ENCODE measurements around the gene FRK. TPM values are rescaled to one million over a fixed set of nuclear protein-coding genes. Genes with fewer than 3 reads are reported as not detected.

The FRK gene
- total and polyA plus RNA-seq, 2 experiments from 2014 or later: 0.45 to 0.71 TPM

- Histone ChIP-seq H3K27ac (no peak overlapping the region), H3K4me3 (no peak overlapping the region), H3K36me3 (no peaks in the 10 kb centered on the region), H3K9me3 (ENCODE audit: low read depth) (no peaks in the 10 kb centered on the region), H3K27me3 (no peaks in the 10 kb centered on the region), H3K4me1 (ENCODE audit: low read depth) (no peaks in the 10 kb centered on the region)
- no peak for DNase-seq (ENCODE audit: low read depth in 1 of 2, low spot score in 1 of 2)
- TF ChIP-seq CTCF (IDR thresholded peaks at IDR 0.05; ENCODE audit: low read depth, low read length): no peak
Measured at GRCh38 chr6:115905471-115905870, 155.2 kb downstream of the FRK start.

GRCh38 chr6:115902436-115902835 is 158.3 kb downstream of the FRK start:
- no peak overlapping the region for H3K27ac ChIP-seq
- DNase-seq (ENCODE audit: low read depth in 1 of 2, low spot score in 1 of 2): no peak
- no peak for TF ChIP-seq CTCF (IDR thresholded peaks at IDR 0.05; ENCODE audit: low read depth, low read length)
- H3K27me3 ChIP-seq: no peaks in the 10 kb centered on the region
- H3K4me3 ChIP-seq: no peak overlapping the region
- H3K9me3 ChIP-seq (ENCODE audit: low read depth): no peaks in the 10 kb centered on the region
- H3K4me1 ChIP-seq (ENCODE audit: low read depth): no peaks in the 10 kb centered on the region
- no peaks in the 10 kb centered on the region for H3K36me3 ChIP-seq

GRCh38 chr6:115901896-115902295 is 158.8 kb downstream of the FRK start:
- no peaks in the 10 kb centered on the region for H3K27me3 ChIP-seq
- TF ChIP-seq CTCF (IDR thresholded peaks at IDR 0.05; ENCODE audit: low read depth, low read length): no peak
- H3K36me3 ChIP-seq: no peaks in the 10 kb centered on the region

GRCh38 chr6:115899730-115900282 is 160.9 kb downstream of the FRK start:
- Histone ChIP-seq H3K4me3 (no peak overlapping the region), H3K27me3 (no peaks in the 10 kb centered on the region), H3K36me3 (no peaks in the 10 kb centered on the region), H3K9me3 (ENCODE audit: low read depth) (no peaks in the 10 kb centered on the region), H3K27ac (no peak overlapping the region), H3K4me1 (ENCODE audit: low read depth) (no peaks in the 10 kb centered on the region)
- no peak for TF ChIP-seq CTCF (IDR thresholded peaks at IDR 0.05; ENCODE audit: low read depth, low read length)
- no peak for DNase-seq (ENCODE audit: low read depth in 1 of 2, low spot score in 1 of 2)

More at GRCh38 chr6:115901896-115902295, 158.8 kb downstream of the FRK start:
- no peak for DNase-seq (ENCODE audit: low read depth in 1 of 2, low spot score in 1 of 2)
- Histone ChIP-seq H3K4me1 (ENCODE audit: low read depth) (no peaks in the 10 kb centered on the region), H3K4me3 (no peak overlapping the region), H3K9me3 (ENCODE audit: low read depth) (no peaks in the 10 kb centered on the region), H3K27ac (no peak overlapping the region)

DNA sequence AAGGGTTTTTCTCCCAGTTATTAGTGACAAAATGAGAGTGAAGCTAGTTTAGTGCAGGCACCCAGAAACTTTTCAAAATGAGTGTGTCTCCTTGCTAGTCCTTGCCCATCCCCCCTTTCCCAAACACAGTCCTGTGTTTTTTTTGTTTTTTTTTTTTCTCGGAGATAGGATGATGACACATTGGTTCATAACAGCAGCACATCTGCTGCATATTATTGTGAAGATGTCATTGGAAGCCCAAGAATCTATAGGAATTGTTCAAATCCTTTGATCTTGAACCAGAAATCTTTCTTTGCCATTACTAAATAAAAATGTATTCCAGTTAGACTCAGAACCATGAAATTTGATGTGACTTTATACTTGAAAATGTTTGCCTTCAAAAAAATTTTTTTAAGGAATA is 162.4 kb downstream of the FRK start:
- H3K4me1 ChIP-seq (ENCODE audit: low read depth): no peaks in the 10 kb centered on the region
- H3K9me3 ChIP-seq (ENCODE audit: low read depth): no peaks in the 10 kb centered on the region
- no peaks in the 10 kb centered on the region for H3K36me3 ChIP-seq
- H3K27ac ChIP-seq: no peak overlapping the region
- H3K4me3 ChIP-seq: no peak overlapping the region
- no peak for DNase-seq (ENCODE audit: low read depth in 1 of 2, low spot score in 1 of 2)
- no peaks in the 10 kb centered on the region for H3K27me3 ChIP-seq
- TF ChIP-seq CTCF (IDR thresholded peaks at IDR 0.05; ENCODE audit: low read depth, low read length): no peak
